Astrocyte (in vitro differentiated cells and primary cell): ENCODE results near the gene PTPRD.

Experiments used
- EZH2 ChIP-seq: IDR thresholded peaks from 2 replicates; pipeline ENCODE4 v1.6.1; 2012; ENCODE audit warnings: mild to moderate bottlenecking, low read length, inconsistent platforms; ENCODE audit not compliant: insufficient read depth
- TF ChIP-seq, protein P1 (sequence below): IDR thresholded peaks from 2 replicates; pipeline ENCODE4 v1.5.1; 2011; ENCODE audit warnings: low read depth, mild to moderate bottlenecking, inconsistent platforms, low read length, moderate library complexity; ENCODE audit not compliant: insufficient read depth

DNA sequence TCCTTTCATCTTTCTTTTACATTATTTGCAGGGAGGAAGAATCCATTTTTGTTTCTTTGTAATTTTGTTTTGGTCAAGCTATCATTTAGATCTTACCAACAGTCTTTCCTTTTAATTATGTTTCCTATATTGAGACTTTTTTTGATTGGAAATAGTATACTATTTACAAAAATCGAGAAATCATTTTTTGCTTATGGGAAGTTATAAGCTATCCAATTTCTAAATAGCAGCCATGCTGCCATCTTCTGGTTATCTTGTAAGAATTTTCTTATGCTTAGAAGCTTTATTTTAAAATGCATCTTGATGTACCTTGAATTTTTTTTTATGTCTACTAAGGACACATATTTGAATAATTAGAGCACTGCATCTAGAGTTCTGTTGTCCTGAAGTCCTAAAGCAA lies 821.2 kb downstream of the PTPRD start:
- TF ChIP-seq, protein P1, sequence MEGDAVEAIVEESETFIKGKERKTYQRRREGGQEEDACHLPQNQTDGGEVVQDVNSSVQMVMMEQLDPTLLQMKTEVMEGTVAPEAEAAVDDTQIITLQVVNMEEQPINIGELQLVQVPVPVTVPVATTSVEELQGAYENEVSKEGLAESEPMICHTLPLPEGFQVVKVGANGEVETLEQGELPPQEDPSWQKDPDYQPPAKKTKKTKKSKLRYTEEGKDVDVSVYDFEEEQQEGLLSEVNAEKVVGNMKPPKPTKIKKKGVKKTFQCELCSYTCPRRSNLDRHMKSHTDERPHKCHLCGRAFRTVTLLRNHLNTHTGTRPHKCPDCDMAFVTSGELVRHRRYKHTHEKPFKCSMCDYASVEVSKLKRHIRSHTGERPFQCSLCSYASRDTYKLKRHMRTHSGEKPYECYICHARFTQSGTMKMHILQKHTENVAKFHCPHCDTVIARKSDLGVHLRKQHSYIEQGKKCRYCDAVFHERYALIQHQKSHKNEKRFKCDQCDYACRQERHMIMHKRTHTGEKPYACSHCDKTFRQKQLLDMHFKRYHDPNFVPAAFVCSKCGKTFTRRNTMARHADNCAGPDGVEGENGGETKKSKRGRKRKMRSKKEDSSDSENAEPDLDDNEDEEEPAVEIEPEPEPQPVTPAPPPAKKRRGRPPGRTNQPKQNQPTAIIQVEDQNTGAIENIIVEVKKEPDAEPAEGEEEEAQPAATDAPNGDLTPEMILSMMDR = peak; percentile 8
- TF ChIP-seq EZH2 = no peak
